Progenitor cell of endocrine pancreas (in vitro differentiated cells): Measurements from ENCODE around the gene MBD3L2B. TPM values are rescaled to one million over a fixed set of nuclear protein-coding genes. Genes with fewer than 3 reads are reported as not detected.
"Not testable (repeated sequence)": the region's sequence is repeated elsewhere in the genome, so short reads cannot be mapped to it uniquely, and the experiment has no call there.

Experiments
- DNase-seq: peaks from one replicate; pipeline ENCODE4 v3.0.0; 2021; ENCODE audit warnings: low spot score; ENCODE audit not compliant: unreplicated experiment
- H3K27ac Mint-ChIP-seq: 2 replicates; pipeline ENCODE4 v1.8.0; 2021; ENCODE audit warnings: mild to moderate bottlenecking, moderate library complexity, mixed read lengths
- H3K27me3 Mint-ChIP-seq: 2 replicates; pipeline ENCODE4 v1.8.0; 2021; ENCODE audit warnings: mixed read lengths
- H3K36me3 Mint-ChIP-seq: 2 replicates; pipeline ENCODE4 v1.8.0; 2022; ENCODE audit warnings: mixed read lengths; ENCODE audit not compliant: insufficient read depth
- H3K4me1 Mint-ChIP-seq: 2 replicates; pipeline ENCODE4 v1.8.0; 2021; ENCODE audit warnings: low read depth, mixed read lengths
- H3K4me3 Mint-ChIP-seq: 2 replicates; pipeline ENCODE4 v1.8.0; 2021; ENCODE audit warnings: low read depth, mild to moderate bottlenecking, moderate library complexity, mixed read lengths
- H3K9me3 Mint-ChIP-seq: 2 replicates; pipeline ENCODE4 v1.8.0; 2021; ENCODE audit warnings: low read depth, mixed read lengths
- CTCF ChIP-seq: fragments of 200-600 bp; sonication (generic); IDR thresholded peaks from one replicate; pipeline ENCODE4 v1.5.0; 2021; ENCODE audit warnings: antibody characterized with exemption, mild to moderate bottlenecking; ENCODE audit not compliant: unreplicated experiment
- long read RNA-seq: library from polyadenylated mRNA; unstranded; transcript quantifications from one replicate; pipeline ENCODE4 v2.0.0, GENCODE V29; 2020
- total RNA-seq: library from RNA; stranded (reverse); gene quantifications from 2 replicates; pipeline ENCODE4 v1.2.1, GENCODE V29; 2021

MBD3L2B gene
- total RNA-seq, result not detected in 2 replicates
- long read RNA-seq, result 0 reads

GRCh38 chr19:7021331-7021730, at the start of gene MBD3L2B:
Gene MBD3L2B (minus strand): TSS chr19:7021431. CDS start chr19:7021397, 34 bp downstream.
- not testable (repeated sequence) for H3K27me3 Mint-ChIP-seq, H3K4me3 Mint-ChIP-seq, H3K27ac Mint-ChIP-seq, H3K36me3 Mint-ChIP-seq, DNase-seq, H3K9me3 Mint-ChIP-seq, H3K4me1 Mint-ChIP-seq

GRCh38 chr19:7069904-7070226, 48.6 kb upstream of the MBD3L2B start:
- Mint-ChIP-seq H3K4me1 (peaks cover 2% of the 10 kb centered on the region), H3K27ac (peak overlapping the region; percentile 40), H3K9me3 (peaks cover 18% of the 10 kb centered on the region), H3K4me3 (peak overlapping the region; percentile 96), H3K27me3 (no peaks in the 10 kb centered on the region), H3K36me3 (peaks cover 20% of the 10 kb centered on the region)
- DNase-seq, result no peak
- no peak for TF ChIP-seq CTCF

GRCh38 chr19:7069042-7069903, 48.0 kb upstream of the MBD3L2B start, which contains the start of gene ZNF557:
Gene ZNF557 (plus strand): TSS chr19:7069703. CDS start chr19:7075075, 5,372 bp downstream.
- peaks cover 17% of the 10 kb centered on the region for H3K36me3 Mint-ChIP-seq
- TF ChIP-seq CTCF, result no peak
- H3K9me3 Mint-ChIP-seq, result peaks cover 16% of the 10 kb centered on the region
- no peaks in the 10 kb centered on the region for H3K27me3 Mint-ChIP-seq
- H3K27ac Mint-ChIP-seq, result peak within 1 kb of the TSS; percentile 93
- peaks cover 2% of the 10 kb centered on the region for H3K4me1 Mint-ChIP-seq
- H3K4me3 Mint-ChIP-seq, result peak within 1 kb of the TSS; percentile 96
- peak; percentile 93 for DNase-seq

GRCh38 chr19:7068599-7068998, 47.4 kb upstream of the MBD3L2B start:
- Mint-ChIP-seq H3K36me3 (peaks cover 13% of the 10 kb centered on the region), H3K4me3 (peak overlapping the region; percentile 96), H3K9me3 (peaks cover 14% of the 10 kb centered on the region), H3K27me3 (no peaks in the 10 kb centered on the region), H3K27ac (peak overlapping the region; percentile 93), H3K4me1 (peaks cover 2% of the 10 kb centered on the region)
- no peak for TF ChIP-seq CTCF
- DNase-seq, result no peak

DNA sequence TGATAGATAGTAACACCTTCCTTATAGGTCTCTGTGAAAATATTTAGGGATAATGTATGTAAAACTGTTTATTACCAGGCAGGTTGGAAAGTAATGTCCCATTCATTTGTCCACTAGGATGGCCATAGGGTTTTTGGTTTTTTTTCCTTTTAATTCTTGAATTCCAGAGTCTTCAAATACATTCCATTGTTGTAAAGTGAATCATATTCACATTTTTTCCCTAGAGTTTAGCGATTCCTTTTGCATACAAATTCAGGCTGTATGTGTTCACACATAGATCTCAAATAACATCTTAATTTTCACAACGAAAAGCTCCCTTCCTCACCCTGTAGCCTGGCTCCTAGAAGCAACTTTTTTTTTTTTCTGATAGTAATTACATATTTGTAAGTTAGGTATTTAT, 46.5 kb upstream of the MBD3L2B start:
- Mint-ChIP-seq H3K27ac (no peak overlapping the region), H3K4me1 (peaks cover 2% of the 10 kb centered on the region), H3K36me3 (peaks cover 8% of the 10 kb centered on the region), H3K27me3 (no peaks in the 10 kb centered on the region), H3K9me3 (peaks cover 14% of the 10 kb centered on the region), H3K4me3 (no peak overlapping the region)
- no peak for DNase-seq
- no peak for TF ChIP-seq CTCF

DNA sequence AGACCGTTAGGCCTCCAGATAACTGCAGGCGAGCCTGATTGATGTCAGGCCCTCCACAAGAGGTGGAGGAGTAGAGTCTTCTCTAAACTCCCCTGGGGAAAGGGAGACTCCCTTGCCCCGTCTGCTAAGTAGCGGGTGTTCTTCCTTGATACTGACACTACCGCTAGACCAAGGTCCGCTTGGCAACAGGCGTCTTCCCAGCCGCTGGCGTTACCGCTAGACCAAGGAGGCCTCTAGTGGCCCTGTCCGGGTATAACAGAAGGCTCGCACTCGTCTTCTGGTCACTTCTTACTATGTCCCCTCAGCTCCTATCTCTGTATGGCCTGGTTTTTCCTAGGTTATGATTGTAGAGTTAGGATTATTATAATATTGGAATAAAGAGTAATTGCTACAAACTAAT, 45.9 kb upstream of the MBD3L2B start:
- not testable (repeated sequence) for H3K4me3 Mint-ChIP-seq, DNase-seq, H3K4me1 Mint-ChIP-seq, H3K27me3 Mint-ChIP-seq, H3K36me3 Mint-ChIP-seq, H3K27ac Mint-ChIP-seq
- peak; percentile 18 for TF ChIP-seq CTCF
- peaks cover 10% of the 10 kb centered on the region for H3K9me3 Mint-ChIP-seq
